ES-I3 (cell line): Measurements from ENCODE around the gene RTP5.

Source experiments
- H3K36me3 ChIP-seq: 2 replicates; pipeline ENCODE4 v1.6.1; 2013; ENCODE audit warnings: mild to moderate bottlenecking, low read length, control low read depth, moderate library complexity; ENCODE audit not compliant: insufficient read depth
- H3K4me1 ChIP-seq: 2 replicates; pipeline ENCODE4 v1.6.1; 2013; ENCODE audit warnings: mild to moderate bottlenecking, control low read depth, low read length; ENCODE audit not compliant: insufficient read depth
- H3K9ac ChIP-seq: 2 replicates; pipeline ENCODE4 v1.6.1; 2013; ENCODE audit warnings: low read depth, mild to moderate bottlenecking, low read length, moderate library complexity
- H3K9me3 ChIP-seq: 2 replicates; pipeline ENCODE4 v1.6.1; 2013; ENCODE audit warnings: mild to moderate bottlenecking, low read length, moderate library complexity; ENCODE audit not compliant: control insufficient read depth, insufficient read depth

RTP5 gene

GRCh38 chr2:241859017-241859435 lies 10.5 kb upstream of the RTP5 start:
- Histone ChIP-seq H3K36me3 (no peaks in the 10 kb centered on the region), H3K9ac (no peak overlapping the region), H3K9me3 (no peaks in the 10 kb centered on the region), H3K4me1 (peaks cover 10% of the 10 kb centered on the region; the same call in 1 of the 2 replicates)

- Histone ChIP-seq H3K36me3 (no peaks in the 10 kb centered on the region), H3K9ac (no peak overlapping the region), H3K4me1 (peaks cover 7% of the 10 kb centered on the region; the same call in 1 of the 2 replicates), H3K9me3 (no peaks in the 10 kb centered on the region)
Observed at GRCh38 chr2:241859436-241860183, 9.9 kb upstream of the RTP5 start.

GRCh38 chr2:241860184-241861078 lies 9.1 kb upstream of the RTP5 start:
- Histone ChIP-seq H3K36me3 (no peaks in the 10 kb centered on the region), H3K9ac (no peak overlapping the region), H3K9me3 (no peaks in the 10 kb centered on the region), H3K4me1 (peaks cover 5% of the 10 kb centered on the region; the same call in 1 of the 2 replicates)

- Histone ChIP-seq H3K9ac (no peak overlapping the region), H3K36me3 (no peaks in the 10 kb centered on the region), H3K9me3 (no peaks in the 10 kb centered on the region), H3K4me1 (peaks cover 5% of the 10 kb centered on the region; the same call in 1 of the 2 replicates)
Observed at GRCh38 chr2:241861264-241861663, 8.3 kb upstream of the RTP5 start.

DNA sequence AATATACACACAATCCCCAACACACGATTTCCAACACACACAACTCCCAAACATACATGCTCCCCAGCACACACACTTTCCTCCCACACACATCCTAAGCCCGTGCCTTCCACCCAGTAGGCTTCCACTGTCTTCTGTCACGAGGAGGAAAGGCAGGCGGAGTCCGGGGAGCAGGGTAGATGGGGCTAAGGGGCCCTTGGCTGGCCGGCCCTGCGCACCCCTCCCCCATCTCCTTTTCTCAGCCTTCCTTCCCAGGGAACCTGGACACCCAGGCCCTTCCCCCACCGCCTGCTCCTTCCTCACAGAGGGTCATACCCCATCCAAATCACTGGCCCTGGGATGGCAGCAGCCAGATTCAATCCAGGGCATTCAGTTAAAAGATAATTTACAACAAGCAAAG lies 7.4 kb upstream of the RTP5 start:
- Histone ChIP-seq H3K9ac (no peak overlapping the region), H3K36me3 (no peaks in the 10 kb centered on the region), H3K4me1 (peaks cover 5% of the 10 kb centered on the region; the same call in 1 of the 2 replicates), H3K9me3 (no peaks in the 10 kb centered on the region)

DNA sequence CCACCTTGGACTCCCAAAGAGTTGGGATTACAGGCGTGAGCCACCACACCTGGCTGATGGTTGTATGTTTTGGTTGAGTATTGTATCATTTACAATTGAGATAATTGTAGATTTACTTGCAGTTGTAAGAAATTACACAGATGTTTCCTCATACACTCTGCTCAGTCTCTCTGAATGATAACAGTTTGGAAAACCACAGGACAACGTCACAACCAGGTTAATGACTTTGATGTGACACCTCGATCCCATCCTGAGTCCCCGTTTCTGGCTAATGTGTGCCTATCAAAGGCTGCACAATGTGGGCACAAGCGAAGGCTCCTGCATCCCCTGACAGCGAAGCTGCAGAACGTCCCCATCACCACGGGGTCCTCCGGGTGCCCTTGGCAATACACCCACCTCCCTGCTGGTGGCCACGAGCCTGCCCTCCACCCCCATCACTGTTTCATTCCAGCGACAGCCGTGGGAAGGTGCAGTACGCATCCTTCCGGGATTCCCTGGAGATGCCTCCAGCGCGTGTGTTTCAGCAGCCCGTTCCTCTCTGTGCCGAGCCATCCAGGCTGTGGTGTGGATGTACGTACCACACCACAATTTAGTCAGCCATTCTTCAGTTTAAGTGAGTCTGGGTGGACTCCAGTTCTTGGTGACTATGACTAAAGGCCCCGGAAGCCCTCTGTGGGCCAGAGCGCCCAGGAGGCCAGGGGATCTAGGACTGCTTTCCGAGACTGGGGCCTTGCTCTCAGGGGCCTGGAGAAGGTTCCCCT lies 6.6 kb upstream of the RTP5 start:
- Histone ChIP-seq H3K9ac (no peak overlapping the region), H3K4me1 (peaks cover 5% of the 10 kb centered on the region; the same call in 1 of the 2 replicates), H3K36me3 (no peaks in the 10 kb centered on the region), H3K9me3 (no peaks in the 10 kb centered on the region)

- no peaks in the 10 kb centered on the region for H3K9me3 ChIP-seq
- no peaks in the 10 kb centered on the region for H3K36me3 ChIP-seq
- H3K9ac ChIP-seq, result no peak overlapping the region
- H3K4me1 ChIP-seq, result peaks cover 5% of the 10 kb centered on the region; the same call in 1 of the 2 replicates
Observed at GRCh38 chr2:241863536-241863954, 6.0 kb upstream of the RTP5 start.

DNA sequence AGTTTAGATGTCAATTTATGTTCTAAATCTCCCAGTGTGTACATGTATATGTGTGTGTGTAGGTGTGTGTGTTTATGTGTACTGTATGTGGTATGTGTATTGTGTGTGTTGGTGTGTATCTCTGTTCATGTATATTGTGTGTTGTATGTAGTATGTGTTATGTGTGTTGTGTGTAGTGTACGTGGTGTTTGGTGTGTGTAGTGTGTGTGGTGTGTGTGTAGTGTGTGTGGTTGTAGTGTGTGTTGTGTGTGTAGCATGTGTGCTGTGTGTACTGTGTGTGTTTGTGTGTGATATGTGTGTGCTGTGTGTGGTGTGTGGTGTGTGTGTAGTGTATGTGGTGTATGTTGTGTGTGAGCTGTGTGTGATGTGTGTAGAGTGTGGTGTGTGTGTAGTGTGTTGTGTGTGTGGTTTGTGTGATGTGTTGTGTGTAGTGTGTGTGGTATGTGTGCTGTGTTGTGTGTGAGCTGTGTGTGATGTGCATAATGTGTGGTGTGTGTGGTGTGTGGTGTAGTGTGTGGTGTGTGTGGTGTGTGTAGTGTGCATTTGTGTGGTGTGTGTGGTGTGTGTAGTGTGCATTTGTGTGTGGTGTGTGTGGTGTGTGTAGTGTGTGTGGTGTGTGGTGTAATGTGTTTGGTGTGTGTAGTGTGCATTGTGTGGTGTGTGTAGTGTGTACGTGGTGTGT lies 5.2 kb upstream of the RTP5 start:
- no peak overlapping the region for H3K9ac ChIP-seq
- H3K4me1 ChIP-seq, result peaks cover 2% of the 10 kb centered on the region; the same call in 1 of the 2 replicates
- no peaks in the 10 kb centered on the region for H3K9me3 ChIP-seq
- no peaks in the 10 kb centered on the region for H3K36me3 ChIP-seq

DNA sequence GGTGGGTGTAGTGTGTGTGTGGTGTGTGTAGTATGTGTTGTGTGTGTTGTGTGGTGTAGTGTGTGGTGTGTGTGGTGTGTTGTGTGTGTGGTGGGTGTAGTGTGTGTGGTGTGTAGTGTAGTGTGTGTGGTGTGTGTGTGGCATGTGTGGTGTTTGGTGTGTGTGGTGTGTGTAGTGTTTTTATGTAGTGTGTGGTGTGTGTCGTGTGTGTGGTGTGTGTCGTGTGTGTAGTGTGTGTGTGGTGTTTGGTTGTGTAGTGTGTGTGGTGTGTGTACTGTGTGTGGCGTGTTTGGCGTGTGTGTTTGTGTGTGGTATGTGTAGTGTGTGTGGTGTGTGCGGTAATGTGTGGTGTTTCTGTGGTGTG lies 4.7 kb upstream of the RTP5 start:
- Histone ChIP-seq H3K4me1 (no peaks in the 10 kb centered on the region; the same call in 1 of the 2 replicates), H3K36me3 (no peaks in the 10 kb centered on the region), H3K9ac (no peak overlapping the region), H3K9me3 (no peaks in the 10 kb centered on the region)

- H3K36me3 ChIP-seq, result no peaks in the 10 kb centered on the region
- H3K4me1 ChIP-seq, result no peaks in the 10 kb centered on the region; the same call in 1 of the 2 replicates
- H3K9ac ChIP-seq, result no peak overlapping the region
- H3K9me3 ChIP-seq, result no peaks in the 10 kb centered on the region
Observed at GRCh38 chr2:241865416-241865956, 4.0 kb upstream of the RTP5 start.

GRCh38 chr2:241865957-241866789 lies 3.4 kb upstream of the RTP5 start:
- no peaks in the 10 kb centered on the region; the same call in 1 of the 2 replicates for H3K4me1 ChIP-seq
- no peaks in the 10 kb centered on the region for H3K9me3 ChIP-seq
- H3K9ac ChIP-seq, result no peak overlapping the region
- no peaks in the 10 kb centered on the region for H3K36me3 ChIP-seq

DNA sequence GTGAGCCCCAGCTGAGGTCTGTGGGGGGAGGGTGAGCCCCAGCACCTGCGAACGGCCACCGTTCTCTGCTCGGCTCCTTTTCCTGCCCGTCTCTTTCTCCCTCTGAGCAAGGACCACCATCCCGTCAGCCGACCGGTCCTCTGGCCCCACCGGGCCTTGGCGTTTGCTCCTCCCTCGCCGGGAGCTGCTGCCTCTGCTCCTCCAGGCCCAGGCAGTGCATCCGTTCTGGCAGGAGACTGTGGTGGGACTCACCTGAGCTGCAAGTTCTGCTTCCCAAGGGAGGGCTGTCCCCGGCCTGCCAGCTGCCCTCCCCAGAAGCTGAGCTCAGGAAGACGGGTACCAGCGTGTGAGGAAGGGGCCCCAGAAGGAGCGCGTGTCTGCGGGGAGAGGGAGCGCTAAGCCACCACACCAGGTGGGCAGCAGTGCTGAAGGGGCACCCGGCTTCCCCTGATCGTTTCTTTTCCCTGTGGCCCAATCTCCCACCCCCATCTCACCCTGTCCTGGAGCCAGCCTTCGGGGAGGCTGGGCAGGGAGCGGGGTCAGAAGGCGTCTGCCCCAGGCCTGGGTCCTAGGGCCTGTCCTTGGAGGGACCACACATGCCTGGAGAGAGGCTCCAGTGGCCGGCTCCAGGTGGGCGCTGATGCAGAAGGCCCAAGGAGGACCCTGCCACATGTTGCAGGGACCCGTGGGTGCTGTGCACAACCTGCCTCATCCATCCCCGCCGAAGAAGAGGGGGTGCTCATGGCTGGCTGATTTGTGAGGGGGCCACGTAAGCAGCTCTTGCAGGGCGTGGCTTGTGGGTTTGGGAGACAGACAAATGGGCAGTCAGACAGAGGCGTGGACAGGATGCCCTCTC lies 2.5 kb upstream of the RTP5 start:
- no peak overlapping the region for H3K9ac ChIP-seq
- no peaks in the 10 kb centered on the region for H3K9me3 ChIP-seq
- H3K4me1 ChIP-seq, result no peaks in the 10 kb centered on the region; the same call in 1 of the 2 replicates
- no peaks in the 10 kb centered on the region for H3K36me3 ChIP-seq
